HepG2 (cell line): ENCODE measurements around the gene MEA1. TPM values are rescaled to one million over a fixed set of nuclear protein-coding genes. Genes with fewer than 3 reads are reported as not detected.

ENCODE experiments used
- CENPT ChIP-seq: sonication (generic); formaldehyde crosslinking; IDR thresholded peaks from 2 replicates; pipeline ENCODE4 v1.8.0; 2022; ENCODE audit warnings: low read depth, mild to moderate bottlenecking, moderate library complexity, missing genetic modification reagents
- ETV5 ChIP-seq: IDR thresholded peaks from 2 replicates; pipeline ENCODE4 v1.6.1; 2018; ENCODE audit warnings: missing biosample characterization, missing genetic modification reagents, inconsistent platforms, borderline replicate concordance
- HNRNPK ChIP-seq: fragments of 200-400 bp; formaldehyde crosslinking; IDR thresholded peaks from 2 replicates; pipeline ENCODE4 v1.6.1; 2018; ENCODE audit warnings: low read length, low read depth, moderate library complexity, mild to moderate bottlenecking; ENCODE audit not compliant: poor library complexity, severe bottlenecking
- KLF6 ChIP-seq: IDR thresholded peaks from 2 replicates; pipeline ENCODE4 v1.8.0; 2016; ENCODE audit warnings: missing biosample characterization, missing genetic modification reagents
- NCOA1 ChIP-seq: sonication (generic); formaldehyde crosslinking; IDR thresholded peaks from 2 replicates; pipeline ENCODE4 v1.9.0; 2021; ENCODE audit warnings: missing genetic modification reagents
- NR2C2 ChIP-seq: sonication (generic); formaldehyde crosslinking; IDR thresholded peaks from 2 replicates; pipeline ENCODE4 v1.4.0; 2020; ENCODE audit warnings: missing genetic modification reagents, mild to moderate bottlenecking, moderate library complexity, borderline replicate concordance
- PHF8 ChIP-seq: sonication (generic); formaldehyde crosslinking; IDR thresholded peaks from 2 replicates; pipeline ENCODE4 v1.5.0; 2020; ENCODE audit warnings: missing genetic modification reagents
- POLR2AphosphoS2 ChIP-seq: IDR thresholded peaks from 2 replicates; pipeline ENCODE4 v1.6.1; 2011; ENCODE audit warnings: low read depth, low read length, improper control_type of control experiment
- TBL1XR1 ChIP-seq: fragments of 150-350 bp; IDR thresholded peaks from 2 replicates; pipeline ENCODE4 v1.6.1; 2014; ENCODE audit warnings: borderline replicate concordance, low read length; ENCODE audit not compliant: partially characterized antibody
- ZNF101 ChIP-seq: sonication (generic); formaldehyde crosslinking; IDR thresholded peaks from 2 replicates; pipeline ENCODE4 v1.4.0; 2020; ENCODE audit warnings: mild to moderate bottlenecking, low read depth, missing genetic modification reagents, borderline replicate concordance
- ZNF547 ChIP-seq: sonication (generic); formaldehyde crosslinking; IDR thresholded peaks from 2 replicates; pipeline ENCODE4 v1.5.1; 2020; ENCODE audit warnings: mild to moderate bottlenecking, missing genetic modification reagents
- polyA plus RNA-seq, 8 experiments: library from polyadenylated mRNA; depleted of rRNA in 3 of 8; stranded (reverse) in 7 of 8; unstranded in 1 of 8; fragments of >200 nt; fragmentation: Illumina TruSeq in 4 of 8; extraction: Trizol in 4 of 8; gene quantifications; 2 replicates each; pipeline versions ENCODE4 v1.2.1 to v1.2.3, GENCODE V29; 2011 to 2016; ENCODE audit warnings: low read depth in 4 of 8, missing spikeins in 1 of 8, mixed read lengths in 1 of 8; ENCODE audit not compliant: insufficient read depth in 1 of 8
- total RNA-seq, 5 experiments: library from RNA; depleted of rRNA; stranded (reverse); fragments of >200 nt; fragmentation: Illumina TruSeq; extraction: Trizol; gene quantifications; 2 replicates each; pipeline ENCODE4 v1.2.3, GENCODE V29; 2016; ENCODE audit warnings: low read depth in 1 of 5
- TF ChIP-seq, protein P1 (sequence below), 2 experiments: IDR thresholded peaks; 2 replicates each; pipeline ENCODE4 v1.6.1; 2011 to 2012; ENCODE audit warnings: low read length in 2 of 2, borderline replicate concordance in 1 of 2, low read depth in 1 of 2, mild to moderate bottlenecking in 1 of 2, moderate library complexity in 1 of 2
- TF ChIP-seq, protein P2 (sequence below): sonication (generic); formaldehyde crosslinking; IDR thresholded peaks from 2 replicates; pipeline ENCODE4 v1.5.1; 2020; ENCODE audit warnings: mild to moderate bottlenecking, missing genetic modification reagents
- TF ChIP-seq, protein P3 (sequence below): sonication (generic); formaldehyde crosslinking; IDR thresholded peaks from 2 replicates; pipeline ENCODE4 v1.5.0; 2020; ENCODE audit warnings: missing genetic modification reagents
- TF ChIP-seq, protein P4 (sequence below): sonication (generic); formaldehyde crosslinking; IDR thresholded peaks from 2 replicates; pipeline ENCODE4 v1.5.1; 2020; ENCODE audit warnings: missing genetic modification reagents, mild to moderate bottlenecking, borderline replicate concordance

MEA1 gene
- total and polyA plus RNA-seq, 2 of the 13 experiments (the other 11 are each of a cell fraction or from before 2014, with no cell fraction given): 75.6 to 86.2 TPM

DNA sequence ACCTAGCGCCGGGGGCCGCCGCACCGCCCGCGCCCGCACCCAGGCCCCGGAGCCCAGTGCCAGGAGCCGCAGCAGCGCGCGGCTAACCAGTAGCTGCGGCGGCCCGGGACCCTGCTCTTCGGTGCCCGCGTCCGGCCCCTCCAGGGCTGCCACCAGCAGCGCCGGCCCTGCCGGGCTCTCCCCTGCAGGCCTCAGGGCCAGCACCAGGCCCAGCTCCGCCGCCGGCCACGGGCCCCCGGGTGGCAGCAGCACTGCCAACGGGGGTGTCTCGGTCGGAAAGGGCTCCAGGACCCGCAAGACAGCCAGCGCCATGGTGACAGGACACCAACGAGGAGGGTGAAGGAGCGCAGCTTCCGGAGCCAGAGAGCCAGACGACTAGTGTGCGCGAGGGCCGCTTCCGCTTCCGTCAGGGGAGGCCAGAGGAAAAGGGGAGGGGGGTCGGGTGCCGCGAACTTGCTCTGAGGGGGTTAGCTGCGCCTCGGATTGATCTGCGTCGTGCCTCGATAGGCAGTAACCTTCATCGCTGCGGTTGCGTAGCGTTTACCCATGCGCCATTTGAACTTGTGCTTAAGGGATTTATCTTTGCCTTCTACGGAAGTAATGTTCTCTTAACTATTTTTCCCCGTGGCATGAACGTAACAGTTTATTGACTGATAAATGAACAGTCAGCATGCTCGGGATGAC, 34.8 kb downstream of the MEA1 start, which contains the start of gene PEX6 (continued):
- TF ChIP-seq, protein P1, sequence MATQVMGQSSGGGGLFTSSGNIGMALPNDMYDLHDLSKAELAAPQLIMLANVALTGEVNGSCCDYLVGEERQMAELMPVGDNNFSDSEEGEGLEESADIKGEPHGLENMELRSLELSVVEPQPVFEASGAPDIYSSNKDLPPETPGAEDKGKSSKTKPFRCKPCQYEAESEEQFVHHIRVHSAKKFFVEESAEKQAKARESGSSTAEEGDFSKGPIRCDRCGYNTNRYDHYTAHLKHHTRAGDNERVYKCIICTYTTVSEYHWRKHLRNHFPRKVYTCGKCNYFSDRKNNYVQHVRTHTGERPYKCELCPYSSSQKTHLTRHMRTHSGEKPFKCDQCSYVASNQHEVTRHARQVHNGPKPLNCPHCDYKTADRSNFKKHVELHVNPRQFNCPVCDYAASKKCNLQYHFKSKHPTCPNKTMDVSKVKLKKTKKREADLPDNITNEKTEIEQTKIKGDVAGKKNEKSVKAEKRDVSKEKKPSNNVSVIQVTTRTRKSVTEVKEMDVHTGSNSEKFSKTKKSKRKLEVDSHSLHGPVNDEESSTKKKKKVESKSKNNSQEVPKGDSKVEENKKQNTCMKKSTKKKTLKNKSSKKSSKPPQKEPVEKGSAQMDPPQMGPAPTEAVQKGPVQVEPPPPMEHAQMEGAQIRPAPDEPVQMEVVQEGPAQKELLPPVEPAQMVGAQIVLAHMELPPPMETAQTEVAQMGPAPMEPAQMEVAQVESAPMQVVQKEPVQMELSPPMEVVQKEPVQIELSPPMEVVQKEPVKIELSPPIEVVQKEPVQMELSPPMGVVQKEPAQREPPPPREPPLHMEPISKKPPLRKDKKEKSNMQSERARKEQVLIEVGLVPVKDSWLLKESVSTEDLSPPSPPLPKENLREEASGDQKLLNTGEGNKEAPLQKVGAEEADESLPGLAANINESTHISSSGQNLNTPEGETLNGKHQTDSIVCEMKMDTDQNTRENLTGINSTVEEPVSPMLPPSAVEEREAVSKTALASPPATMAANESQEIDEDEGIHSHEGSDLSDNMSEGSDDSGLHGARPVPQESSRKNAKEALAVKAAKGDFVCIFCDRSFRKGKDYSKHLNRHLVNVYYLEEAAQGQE (IDR thresholded peaks at IDR 0.05; ENCODE audit: borderline replicate concordance in 1 of 2, low read depth in 1 of 2, low read length in 2 of 2): 0 out of 4 replicates have a peak, but pooled peaks of 1 of the 2 experiments have one; percentile 47
- TF ChIP-seq POLR2AphosphoS2 (no peak), CENPT (no peak), ZNF101 (CRISPR knock-in tag) (peak; percentile 7; the same call in 1 of the 2 replicates), NR2C2 (CRISPR knock-in tag) (peak; percentile 83), TBL1XR1 (no peak), HNRNPK (peak; percentile 64), PHF8 (CRISPR knock-in tag) (peak; percentile 95), KLF6 (CRISPR knock-in tag) (peak; percentile 77; the same call in 1 of the 2 replicates), ETV5 (peak; percentile 96), NCOA1 (0 out of 2 replicates have a peak, but pooled peaks have one; percentile 55), ZNF547 (CRISPR knock-in tag) (peak; percentile 94)
- TF ChIP-seq, protein P2, sequence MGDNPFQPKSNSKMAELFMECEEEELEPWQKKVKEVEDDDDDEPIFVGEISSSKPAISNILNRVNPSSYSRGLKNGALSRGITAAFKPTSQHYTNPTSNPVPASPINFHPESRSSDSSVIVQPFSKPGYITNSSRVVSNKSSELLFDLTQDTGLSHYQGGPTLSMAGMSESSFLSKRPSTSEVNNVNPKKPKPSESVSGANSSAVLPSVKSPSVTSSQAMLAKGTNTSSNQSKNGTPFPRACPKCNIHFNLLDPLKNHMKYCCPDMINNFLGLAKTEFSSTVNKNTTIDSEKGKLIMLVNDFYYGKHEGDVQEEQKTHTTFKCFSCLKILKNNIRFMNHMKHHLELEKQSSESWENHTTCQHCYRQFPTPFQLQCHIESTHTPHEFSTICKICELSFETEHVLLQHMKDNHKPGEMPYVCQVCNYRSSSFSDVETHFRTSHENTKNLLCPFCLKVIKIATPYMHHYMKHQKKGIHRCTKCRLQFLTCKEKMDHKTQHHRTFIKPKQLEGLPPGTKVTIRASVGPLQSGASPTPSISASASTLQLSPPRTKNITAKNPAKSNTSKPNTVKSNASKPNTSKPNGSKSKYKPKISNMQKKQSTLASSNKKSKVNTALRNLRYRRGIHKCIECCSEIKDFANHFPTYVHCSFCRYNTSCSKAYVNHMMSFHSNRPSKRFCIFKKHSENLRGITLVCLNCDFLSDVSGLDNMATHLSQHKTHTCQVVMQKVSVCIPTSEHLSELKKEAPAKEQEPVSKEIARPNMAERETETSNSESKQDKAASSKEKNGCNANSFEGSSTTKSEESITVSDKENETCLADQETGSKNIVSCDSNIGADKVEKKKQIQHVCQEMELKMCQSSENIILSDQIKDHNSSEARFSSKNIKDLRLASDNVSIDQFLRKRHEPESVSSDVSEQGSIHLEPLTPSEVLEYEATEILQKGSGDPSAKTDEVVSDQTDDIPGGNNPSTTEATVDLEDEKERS (CRISPR knock-in tag): peak; percentile 51; the same call in 1 of the 2 replicates
- TF ChIP-seq, protein P3, sequence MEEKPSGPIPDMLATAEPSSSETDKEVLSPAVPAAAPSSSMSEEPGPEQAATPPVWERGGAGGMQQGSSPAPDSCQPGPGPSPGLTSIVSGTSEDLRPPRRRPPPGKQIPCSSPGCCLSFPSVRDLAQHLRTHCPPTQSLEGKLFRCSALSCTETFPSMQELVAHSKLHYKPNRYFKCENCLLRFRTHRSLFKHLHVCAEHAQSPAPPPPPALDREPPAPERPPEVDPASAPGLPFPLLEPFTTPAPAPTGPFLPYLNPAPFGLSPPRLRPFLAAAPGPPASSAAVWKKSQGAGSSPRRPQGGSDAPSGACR (CRISPR knock-in tag): peak; percentile 98
- TF ChIP-seq, protein P4, sequence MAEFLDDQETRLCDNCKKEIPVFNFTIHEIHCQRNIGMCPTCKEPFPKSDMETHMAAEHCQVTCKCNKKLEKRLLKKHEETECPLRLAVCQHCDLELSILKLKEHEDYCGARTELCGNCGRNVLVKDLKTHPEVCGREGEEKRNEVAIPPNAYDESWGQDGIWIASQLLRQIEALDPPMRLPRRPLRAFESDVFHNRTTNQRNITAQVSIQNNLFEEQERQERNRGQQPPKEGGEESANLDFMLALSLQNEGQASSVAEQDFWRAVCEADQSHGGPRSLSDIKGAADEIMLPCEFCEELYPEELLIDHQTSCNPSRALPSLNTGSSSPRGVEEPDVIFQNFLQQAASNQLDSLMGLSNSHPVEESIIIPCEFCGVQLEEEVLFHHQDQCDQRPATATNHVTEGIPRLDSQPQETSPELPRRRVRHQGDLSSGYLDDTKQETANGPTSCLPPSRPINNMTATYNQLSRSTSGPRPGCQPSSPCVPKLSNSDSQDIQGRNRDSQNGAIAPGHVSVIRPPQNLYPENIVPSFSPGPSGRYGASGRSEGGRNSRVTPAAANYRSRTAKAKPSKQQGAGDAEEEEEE (CRISPR knock-in tag): 0 out of 2 replicates have a peak, but pooled peaks have one; percentile 65
